Vagina (tissue), 2 donors: ENCODE data around the gene SAMD4A.

Experiments used
- POLR2A ChIP-seq, 2 donors: fragments of 450-650 bp; IDR thresholded peaks; one replicate each; pipeline ENCODE4 v1.6.1; 2017; ENCODE audit warnings: antibody characterized with exemption in 2 of 2, mild to moderate bottlenecking in 2 of 2, moderate library complexity in 2 of 2
- TF ChIP-seq, protein P1 (sequence below), 3 experiments: fragments of 450-650 bp in 2 of 3; fragments of 200-600 bp in 1 of 3; sonication (generic) in 1 of 3; IDR thresholded peaks; one replicate each; pipeline ENCODE4 v1.5.1; 2017 to 2019; ENCODE audit warnings: antibody characterized with exemption in 3 of 3, mild to moderate bottlenecking in 2 of 3, moderate library complexity in 2 of 3

GRCh38 chr14:54584097-54584496, 17.2 kb downstream of the SAMD4A start:
- TF ChIP-seq POLR2A (IDR thresholded peaks at IDR 0.05), result no peak
- TF ChIP-seq, protein P1, sequence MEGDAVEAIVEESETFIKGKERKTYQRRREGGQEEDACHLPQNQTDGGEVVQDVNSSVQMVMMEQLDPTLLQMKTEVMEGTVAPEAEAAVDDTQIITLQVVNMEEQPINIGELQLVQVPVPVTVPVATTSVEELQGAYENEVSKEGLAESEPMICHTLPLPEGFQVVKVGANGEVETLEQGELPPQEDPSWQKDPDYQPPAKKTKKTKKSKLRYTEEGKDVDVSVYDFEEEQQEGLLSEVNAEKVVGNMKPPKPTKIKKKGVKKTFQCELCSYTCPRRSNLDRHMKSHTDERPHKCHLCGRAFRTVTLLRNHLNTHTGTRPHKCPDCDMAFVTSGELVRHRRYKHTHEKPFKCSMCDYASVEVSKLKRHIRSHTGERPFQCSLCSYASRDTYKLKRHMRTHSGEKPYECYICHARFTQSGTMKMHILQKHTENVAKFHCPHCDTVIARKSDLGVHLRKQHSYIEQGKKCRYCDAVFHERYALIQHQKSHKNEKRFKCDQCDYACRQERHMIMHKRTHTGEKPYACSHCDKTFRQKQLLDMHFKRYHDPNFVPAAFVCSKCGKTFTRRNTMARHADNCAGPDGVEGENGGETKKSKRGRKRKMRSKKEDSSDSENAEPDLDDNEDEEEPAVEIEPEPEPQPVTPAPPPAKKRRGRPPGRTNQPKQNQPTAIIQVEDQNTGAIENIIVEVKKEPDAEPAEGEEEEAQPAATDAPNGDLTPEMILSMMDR (IDR thresholded peaks at IDR 0.05), result no peak
